Brain microvascular endothelial cell (primary cell): ENCODE data around the gene ITIH1.

ENCODE experiments used
- DNase-seq: peaks from one replicate; pipeline ENCODE4 v3.0.0-alpha.2; 2020
- H3K27ac ChIP-seq: fragments of 250-450 bp; sonication (Bioruptor Pico); 2 replicates; pipeline ENCODE4 v1.5.1; 2020; ENCODE audit warnings: mild to moderate bottlenecking, moderate library complexity
- H3K27me3 ChIP-seq: fragments of 250-450 bp; sonication (Bioruptor Pico); replicated peaks from 2 replicates; pipeline ENCODE4 v1.5.1; 2020; ENCODE audit warnings: mild to moderate bottlenecking
- H3K36me3 ChIP-seq: fragments of 250-450 bp; sonication (Bioruptor Pico); replicated peaks from 2 replicates; pipeline ENCODE4 v1.5.1; 2020; ENCODE audit warnings: mild to moderate bottlenecking
- H3K4me3 ChIP-seq: 2 replicates; pipeline ENCODE4 v1.5.1; 2011; ENCODE audit warnings: low read depth, mild to moderate bottlenecking, control low read depth, low read length, moderate library complexity
- in situ Hi-C: cut with HindIII; loops from 2 replicates; pipeline ENCODE4 v1.10.0; 2017; ENCODE audit warnings: low sequenced_read_pairs, low pct_ligation_motif_present
- TF ChIP-seq, protein P1 (sequence below): IDR thresholded peaks from 2 replicates; pipeline ENCODE4 v1.5.1; 2011; ENCODE audit warnings: low read depth, mild to moderate bottlenecking, moderate library complexity, low read length, control low read depth, inconsistent platforms; ENCODE audit errors: missing control alignments

Gene ITIH1

GRCh38 chr3:52811452-52812011 lies 34.1 kb downstream of the ITIH1 start:
- in situ Hi-C loops, result no loop called here
- DNase-seq, result no peak
- Histone ChIP-seq H3K4me3 (no peak overlapping the region), H3K27me3 (no peaks in the 10 kb centered on the region), H3K36me3 (no peaks in the 10 kb centered on the region), H3K27ac (no peak overlapping the region)
- TF ChIP-seq, protein P1, sequence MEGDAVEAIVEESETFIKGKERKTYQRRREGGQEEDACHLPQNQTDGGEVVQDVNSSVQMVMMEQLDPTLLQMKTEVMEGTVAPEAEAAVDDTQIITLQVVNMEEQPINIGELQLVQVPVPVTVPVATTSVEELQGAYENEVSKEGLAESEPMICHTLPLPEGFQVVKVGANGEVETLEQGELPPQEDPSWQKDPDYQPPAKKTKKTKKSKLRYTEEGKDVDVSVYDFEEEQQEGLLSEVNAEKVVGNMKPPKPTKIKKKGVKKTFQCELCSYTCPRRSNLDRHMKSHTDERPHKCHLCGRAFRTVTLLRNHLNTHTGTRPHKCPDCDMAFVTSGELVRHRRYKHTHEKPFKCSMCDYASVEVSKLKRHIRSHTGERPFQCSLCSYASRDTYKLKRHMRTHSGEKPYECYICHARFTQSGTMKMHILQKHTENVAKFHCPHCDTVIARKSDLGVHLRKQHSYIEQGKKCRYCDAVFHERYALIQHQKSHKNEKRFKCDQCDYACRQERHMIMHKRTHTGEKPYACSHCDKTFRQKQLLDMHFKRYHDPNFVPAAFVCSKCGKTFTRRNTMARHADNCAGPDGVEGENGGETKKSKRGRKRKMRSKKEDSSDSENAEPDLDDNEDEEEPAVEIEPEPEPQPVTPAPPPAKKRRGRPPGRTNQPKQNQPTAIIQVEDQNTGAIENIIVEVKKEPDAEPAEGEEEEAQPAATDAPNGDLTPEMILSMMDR, result no peak

DNA sequence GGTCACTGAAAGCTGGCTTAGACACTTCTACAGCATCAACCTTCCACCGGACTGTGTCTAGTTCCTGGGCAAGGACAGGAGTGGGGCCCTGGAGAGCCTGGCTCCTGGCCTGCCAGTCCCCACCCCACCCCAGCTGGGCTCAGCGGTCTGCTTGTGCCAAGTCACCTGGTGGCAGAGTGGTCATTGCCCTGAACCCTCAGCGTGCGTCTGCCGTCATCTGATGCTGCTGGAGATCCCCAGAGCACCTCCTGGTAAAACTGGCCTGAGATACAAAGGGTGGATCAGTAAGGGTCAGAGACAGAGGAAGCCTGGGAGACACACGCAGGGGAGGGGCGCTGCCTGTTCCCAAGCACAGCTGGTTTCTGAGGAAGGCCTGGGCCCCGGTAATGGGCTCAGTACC lies 36.4 kb downstream of the ITIH1 start:
- no peaks in the 10 kb centered on the region for H3K36me3 ChIP-seq
- TF ChIP-seq, protein P1, result no peak
- H3K27ac ChIP-seq, result no peak overlapping the region
- no peak for DNase-seq
- in situ Hi-C loops, result no loop called here
- H3K4me3 ChIP-seq, result no peak overlapping the region
- no peaks in the 10 kb centered on the region for H3K27me3 ChIP-seq

GRCh38 chr3:52816199-52816598 lies 38.8 kb downstream of the ITIH1 start:
- H3K27me3 ChIP-seq, result no peaks in the 10 kb centered on the region
- in situ Hi-C loops, result no loop called here
- TF ChIP-seq, protein P1, result no peak

DNA sequence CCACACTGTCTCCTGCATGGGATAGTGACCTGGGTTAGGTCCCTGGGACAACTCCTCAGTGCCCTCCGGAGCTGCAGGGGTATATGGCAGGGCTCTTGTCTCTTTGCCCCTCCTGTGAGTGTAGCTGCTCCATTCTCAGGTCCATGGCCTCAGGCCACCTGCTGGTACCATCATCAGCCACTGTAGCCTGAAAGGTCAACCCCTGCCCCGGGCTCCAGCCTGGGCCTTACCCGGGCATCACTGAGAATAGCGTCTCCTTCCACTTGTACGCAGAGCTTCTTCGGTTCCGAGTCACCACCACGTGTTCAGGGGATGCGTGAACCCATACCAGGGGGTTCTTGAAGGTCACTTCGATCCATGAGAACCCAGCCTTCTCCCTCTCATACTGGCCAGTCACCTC lies 39.3 kb downstream of the ITIH1 start:
- DNase-seq, result no peak
- H3K4me3 ChIP-seq, result no peak overlapping the region
- H3K27ac ChIP-seq, result no peak overlapping the region
- H3K36me3 ChIP-seq, result no peaks in the 10 kb centered on the region
- H3K27me3 ChIP-seq, result no peaks in the 10 kb centered on the region
- TF ChIP-seq, protein P1, result no peak
- in situ Hi-C loops, result no loop called here

More at GRCh38 chr3:52816199-52816598, 38.8 kb downstream of the ITIH1 start:
- no peak for DNase-seq
- no peaks in the 10 kb centered on the region for H3K36me3 ChIP-seq
- H3K4me3 ChIP-seq, result no peak overlapping the region
- H3K27ac ChIP-seq, result no peak overlapping the region

- in situ Hi-C loops, result no loop called here
- no peak overlapping the region for H3K4me3 ChIP-seq
- H3K36me3 ChIP-seq, result no peaks in the 10 kb centered on the region
- no peak overlapping the region for H3K27ac ChIP-seq
- H3K27me3 ChIP-seq, result no peaks in the 10 kb centered on the region
- no peak for DNase-seq
- TF ChIP-seq, protein P1, result no peak
Observed at GRCh38 chr3:52817221-52817620, 39.8 kb downstream of the ITIH1 start.

- in situ Hi-C loops, result no loop called here
- Histone ChIP-seq H3K36me3 (no peaks in the 10 kb centered on the region), H3K27me3 (no peaks in the 10 kb centered on the region), H3K4me3 (no peak overlapping the region), H3K27ac (no peak overlapping the region)
- TF ChIP-seq, protein P1, result no peak
- no peak for DNase-seq
Observed at GRCh38 chr3:52817860-52818259, 40.5 kb downstream of the ITIH1 start.
